GM21717 (cell line): Measurements from ENCODE around the gene SLCO4A1.
A peak's percentile ranks its signal among the peaks of the same experiment; 100 is the strongest.

Experiments
- ATAC-seq: cut with Tn5 transposase; IDR thresholded peaks from one replicate; pipeline ENCODE4 v1.9.1; 2021; ENCODE audit warnings: mild to moderate bottlenecking, moderate library complexity; ENCODE audit not compliant: unreplicated experiment

SLCO4A1 gene

DNA sequence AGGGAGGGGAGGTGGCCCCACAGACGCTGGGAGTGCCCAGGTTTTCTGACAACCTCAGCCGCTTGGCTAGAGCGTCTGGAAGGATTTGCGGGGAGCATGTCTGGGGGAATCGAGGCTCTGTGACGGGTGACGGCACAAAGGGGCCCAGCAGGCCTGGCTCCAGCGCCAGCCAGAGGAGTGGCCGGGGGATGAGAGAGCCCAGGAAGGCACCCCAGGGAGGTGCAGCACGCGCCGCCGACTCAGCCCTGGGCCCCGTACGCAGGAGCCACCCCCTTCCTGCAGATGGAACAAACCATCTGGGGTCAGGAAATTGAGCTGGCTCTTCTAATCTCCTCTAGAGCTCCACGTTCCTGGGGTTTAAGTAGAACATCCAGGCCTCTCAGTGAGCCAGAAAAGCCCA, 5.9 kb upstream of the SLCO4A1 start:
- ATAC-seq = no peak

DNA sequence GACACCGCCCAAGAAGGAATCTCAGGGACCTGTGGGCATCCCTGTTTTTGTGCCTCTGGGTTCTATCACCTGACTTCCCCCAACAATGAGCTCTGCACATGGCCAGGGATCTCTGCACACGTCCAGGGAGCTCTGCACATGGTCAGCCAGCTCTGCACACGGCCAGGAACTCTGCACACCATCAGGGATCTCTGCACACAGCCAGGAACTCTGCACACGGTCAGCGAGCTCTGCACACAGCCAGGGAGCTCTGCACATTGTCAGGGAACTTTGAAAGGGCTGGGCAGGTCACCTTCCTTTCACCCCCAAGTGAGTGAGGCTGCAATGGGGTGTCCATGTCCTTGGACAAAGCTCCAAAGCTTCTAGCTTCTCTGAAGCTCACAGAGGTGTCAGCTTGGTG, 5.2 kb upstream of the SLCO4A1 start:
- ATAC-seq = no peak

DNA sequence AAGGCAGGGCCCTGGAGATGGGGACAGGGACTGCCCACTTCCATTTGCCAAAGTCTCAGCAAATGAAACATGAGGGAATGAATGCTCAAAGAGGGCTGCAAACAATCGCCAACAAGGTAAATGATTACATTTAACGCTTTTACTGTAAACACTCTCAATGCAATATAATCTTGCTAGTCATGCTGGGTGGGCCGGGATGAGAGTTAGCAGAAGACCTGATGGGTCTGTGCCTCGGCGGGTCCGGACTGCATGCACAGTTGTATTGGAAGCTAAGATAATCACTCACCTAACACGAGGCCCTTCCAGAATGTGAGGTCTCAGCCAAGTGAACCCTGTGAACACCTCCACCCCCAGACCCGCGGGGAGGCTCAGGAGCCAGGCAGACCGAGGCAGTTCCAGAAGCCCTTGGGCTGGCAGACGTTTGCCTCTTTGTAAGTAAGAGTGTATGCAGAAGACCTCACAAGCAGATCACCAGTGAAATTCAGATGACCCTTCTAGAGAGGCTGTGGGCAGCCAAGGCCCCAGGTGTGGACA, 4.7 kb upstream of the SLCO4A1 start:
- no peak for ATAC-seq

DNA sequence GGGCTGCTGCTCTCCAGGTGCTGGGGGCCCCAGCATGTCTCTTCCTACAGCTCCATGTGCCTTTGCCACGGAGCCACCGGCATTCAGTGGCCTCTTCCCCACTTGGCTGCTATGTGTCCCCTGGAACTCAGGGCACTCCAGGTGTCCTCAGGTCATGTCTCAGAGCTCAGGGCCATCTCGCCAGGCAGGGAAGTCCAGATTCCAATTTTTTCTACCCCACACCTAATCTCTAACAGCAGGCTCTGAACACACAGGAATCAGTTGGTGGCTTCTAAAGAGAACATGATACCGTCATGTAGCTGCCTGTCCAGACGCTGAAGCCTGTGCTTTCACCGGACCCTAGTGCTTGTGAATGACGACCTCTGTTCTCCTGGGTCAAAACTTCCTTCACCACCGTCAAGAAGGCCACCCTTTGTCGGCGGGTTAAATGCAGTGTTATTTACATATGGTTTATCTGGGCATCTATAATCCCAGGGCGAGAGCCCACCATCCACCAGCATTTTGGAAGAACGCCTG, 4.2 kb upstream of the SLCO4A1 start:
- no peak for ATAC-seq

DNA sequence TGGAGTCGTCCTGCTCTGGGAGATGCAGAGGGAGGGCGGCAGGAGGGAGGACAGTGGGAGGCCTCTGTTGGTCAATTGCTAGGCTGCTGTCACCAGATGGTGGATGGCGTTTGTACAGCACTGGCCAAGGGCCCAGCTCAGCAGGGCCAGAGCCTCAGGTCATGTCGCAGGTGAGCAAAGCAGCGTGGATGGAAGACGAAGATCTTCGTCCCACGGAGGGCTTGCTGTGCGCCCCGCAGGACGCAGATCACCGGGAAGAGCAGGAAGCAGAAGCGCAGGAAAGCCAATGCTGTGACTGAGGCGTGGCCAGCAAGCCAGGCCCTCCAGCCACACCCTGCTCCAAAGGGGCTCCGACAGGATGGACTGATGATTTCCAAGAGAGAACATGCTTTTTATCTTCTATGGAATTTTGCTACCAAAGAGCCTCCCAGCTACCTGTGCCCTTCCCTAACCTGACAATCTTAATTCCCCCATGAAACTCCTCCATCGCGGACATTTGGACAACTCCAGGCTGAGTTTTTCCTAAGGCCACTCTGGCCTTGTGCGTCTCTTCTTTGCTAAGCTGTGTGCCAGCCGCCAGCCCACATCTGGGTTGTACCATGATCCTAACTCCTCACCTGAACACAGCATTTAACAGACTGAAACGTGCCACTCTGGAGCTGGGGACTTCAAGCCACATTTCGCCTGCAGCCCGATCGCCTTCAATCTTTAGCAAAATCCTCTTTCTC, 3.5 kb upstream of the SLCO4A1 start:
- ATAC-seq = no peak

DNA sequence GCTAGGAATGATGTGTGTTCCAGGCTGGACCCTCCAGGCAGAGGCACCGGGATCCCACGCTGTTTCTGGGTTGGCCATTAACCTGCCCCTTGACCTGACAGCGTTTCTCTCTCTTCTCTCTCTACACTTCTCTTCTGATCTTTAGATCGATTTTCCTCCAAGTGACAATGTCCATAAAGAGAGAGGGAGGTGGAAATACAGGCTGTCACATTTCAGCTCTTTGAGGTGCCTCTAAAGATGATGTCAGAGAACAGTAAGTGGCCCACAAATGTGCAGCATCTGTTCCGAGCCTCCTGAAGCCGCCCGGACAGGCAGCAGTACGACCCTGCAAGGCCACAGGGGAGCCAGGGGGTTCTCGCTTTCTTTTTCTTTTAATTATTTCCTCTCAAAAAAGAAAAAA, 2.5 kb upstream of the SLCO4A1 start:
- ATAC-seq = no peak

DNA sequence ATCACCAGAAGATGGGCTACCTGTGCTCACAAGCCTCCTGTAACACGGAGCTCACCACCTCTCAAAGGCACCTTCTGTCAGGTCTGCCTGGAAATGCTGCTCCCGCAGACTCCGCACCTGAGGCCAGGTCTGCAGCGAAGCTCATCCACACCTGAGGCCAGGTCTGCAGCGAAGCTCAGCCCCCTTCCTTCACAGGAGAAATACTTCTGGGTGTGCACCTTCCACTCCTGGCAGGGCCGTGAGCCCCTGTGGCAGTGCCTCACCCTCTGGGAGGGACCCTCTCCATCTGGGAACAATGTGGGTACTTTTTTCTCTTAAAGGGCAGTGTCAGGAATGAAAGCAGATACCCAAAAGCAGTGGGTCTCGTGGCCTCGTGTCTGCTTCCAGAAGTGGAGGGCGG, 1.4 kb upstream of the SLCO4A1 start:
- no peak for ATAC-seq

DNA sequence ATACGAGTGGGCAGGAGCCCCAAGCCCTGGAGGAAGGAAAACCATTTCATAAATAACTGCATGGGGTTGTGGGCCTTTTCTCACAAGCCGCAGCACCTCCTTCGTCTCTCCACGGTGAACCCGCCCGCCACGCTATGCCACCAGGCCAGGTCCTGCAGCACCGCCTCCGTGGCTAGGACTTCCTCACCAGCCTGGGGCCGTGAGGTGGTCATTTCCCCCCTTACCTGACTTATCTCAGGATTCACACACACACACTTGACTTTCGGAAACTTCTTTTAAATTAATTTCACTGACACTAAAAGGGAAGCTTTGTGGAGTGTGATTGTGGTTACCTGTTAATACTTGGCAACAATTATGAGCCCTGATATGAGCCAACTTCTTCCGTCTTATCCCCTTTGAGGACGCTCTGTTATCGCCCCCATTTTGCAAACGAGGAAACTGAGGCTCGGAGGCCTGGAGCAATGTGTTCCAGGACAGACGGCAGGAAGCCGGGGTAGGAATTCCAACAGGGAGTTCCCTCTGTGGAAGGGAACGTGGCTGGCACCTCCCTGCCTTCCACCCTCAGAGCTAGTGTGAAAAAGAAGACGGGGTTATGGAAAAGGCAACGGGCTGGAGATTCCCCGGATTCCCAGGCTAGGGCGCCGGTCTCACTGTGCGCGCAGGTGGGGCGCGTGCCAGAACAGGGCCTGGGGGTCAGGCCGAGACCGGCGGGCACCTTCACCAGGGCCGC, 817 bp upstream of the SLCO4A1 start:
- no peak for ATAC-seq

DNA sequence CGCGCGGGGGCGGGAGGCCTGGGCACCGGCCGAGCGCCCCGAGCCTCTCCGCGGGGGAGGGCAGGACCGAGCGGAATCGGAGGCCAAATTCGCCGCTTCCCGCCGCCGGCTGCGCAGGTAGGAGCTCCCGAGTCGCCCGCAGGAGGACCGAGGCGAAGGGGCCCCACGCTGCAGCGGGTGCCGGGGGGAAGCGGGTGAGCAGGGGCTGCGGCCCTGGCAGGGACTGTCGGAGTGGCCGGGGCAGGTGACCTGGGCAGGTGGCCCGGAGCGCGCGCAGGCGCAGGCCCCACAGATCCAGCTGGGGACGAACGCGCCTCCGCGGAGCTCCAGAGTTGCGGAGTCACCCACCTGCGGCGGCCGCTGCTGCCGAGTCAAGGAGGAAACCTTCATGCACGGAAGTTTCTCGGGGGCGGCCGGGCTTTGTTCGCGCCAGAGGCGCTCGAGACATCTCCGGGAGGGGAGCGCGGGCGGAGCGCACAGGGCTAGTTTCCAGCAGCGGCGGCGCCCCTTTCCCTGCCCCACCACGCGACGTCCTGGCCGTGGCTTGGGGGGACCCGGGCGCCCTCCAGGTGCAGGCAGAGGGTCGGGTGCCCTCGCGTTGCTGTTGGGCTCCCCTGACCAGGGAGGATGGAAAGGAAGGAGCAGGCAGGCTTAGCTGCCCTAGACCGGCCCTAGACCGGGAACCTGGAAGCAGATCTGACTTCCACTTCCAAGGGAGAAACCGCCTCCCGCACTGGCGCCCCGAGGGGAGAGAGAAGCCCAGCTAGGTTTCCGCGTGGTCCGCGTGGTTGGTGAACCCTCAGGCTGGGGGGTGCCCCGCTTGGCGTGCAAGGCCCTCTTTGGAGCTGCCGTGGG, 590 bp downstream of the SLCO4A1 start:
- peak; percentile 21 for ATAC-seq

DNA sequence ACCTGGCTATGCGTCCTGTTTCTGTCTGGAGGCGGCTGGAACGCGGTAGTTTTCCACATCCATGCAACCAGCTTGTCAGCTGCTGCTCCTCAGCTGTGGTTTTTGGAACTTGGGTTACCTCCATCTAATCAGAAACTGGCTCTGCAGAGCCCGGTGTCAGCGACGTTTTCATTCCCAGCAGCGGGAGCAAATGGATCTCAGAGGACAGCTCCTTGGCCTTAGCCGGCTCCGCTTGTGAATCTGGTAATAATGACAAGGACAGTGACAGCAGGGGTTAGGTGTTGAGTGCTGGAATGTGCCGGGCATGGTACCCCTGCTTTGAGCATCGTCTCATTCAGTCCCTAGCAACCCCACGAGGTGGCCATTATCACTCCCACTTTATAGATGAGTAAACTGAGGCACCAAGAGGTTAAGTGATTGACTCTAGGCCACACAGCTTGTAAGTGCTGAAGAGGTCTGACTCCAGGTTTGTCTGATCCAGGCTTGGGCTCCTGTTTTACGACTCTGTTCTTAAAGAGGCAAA, 1.3 kb downstream of the SLCO4A1 start:
- no peak for ATAC-seq

DNA sequence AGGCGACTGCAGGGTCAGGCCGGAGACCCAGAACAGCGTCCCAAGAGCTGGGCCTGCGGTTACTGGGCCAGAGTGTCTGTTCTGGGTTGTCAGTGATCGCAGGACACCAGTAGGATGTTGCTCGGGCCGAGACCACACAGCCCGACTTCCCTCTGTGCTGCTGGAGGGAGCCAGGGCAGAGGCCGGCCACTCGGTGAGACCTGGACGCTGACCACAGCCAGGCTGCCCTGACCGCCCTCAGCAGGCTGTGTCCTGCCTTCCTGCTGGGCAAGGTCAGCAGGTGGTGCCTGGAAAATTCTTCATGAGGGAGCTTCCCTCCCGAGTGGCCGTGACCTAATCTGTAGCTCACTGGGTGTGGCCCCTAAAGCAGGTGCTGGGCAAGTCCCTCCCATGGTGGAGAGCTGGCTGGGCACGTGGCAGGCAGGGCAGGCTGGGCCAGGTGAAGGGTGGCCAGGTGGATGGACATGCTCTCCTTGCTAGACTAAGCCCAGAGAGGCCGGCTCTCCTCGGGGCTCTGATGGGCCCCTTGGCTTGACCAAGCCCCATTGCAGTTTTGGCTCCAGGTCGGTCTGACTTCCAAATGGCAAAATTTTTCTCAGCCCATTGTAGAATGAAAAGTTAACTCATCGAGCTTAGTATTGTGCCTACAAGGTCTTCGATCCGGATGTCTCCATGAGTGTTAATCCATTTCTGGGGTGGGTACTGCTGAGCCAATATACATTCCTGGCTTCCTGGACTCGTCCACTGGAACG, 1.9 kb downstream of the SLCO4A1 start:
- no peak for ATAC-seq

DNA sequence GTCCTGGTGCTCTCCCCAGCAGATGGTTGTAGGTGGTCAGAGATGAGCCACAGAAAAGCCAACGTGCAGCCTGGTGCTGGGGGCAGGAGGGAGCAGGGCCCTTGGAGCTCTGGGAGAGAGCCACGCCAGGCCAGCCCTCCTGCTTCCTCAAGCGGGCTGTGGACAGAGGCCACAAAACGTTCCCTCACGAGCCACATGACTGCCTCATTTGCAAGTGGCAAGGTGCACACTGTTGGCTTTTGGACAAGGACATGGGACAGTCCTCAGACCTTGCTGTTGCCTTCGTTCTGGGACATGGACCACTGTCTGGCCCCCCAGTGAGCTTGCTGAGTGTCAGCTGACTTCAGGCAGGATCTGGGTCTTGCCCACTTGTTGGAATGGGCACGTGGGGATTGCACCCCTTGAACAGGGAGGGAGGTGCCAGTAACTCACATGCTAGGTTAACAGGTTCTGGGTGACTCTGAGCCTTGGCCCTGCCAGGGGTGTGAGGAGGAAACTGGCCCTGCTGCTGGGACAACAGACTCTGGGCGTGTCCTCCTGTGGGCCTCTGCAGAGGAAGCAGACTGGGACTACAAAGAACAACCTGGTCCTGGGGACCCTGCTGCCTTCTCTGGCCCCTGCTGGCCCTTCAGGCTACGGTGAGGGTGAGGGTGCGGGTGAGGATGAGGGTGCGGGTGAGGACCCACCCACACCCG, 2.6 kb downstream of the SLCO4A1 start:
- ATAC-seq = no peak

DNA sequence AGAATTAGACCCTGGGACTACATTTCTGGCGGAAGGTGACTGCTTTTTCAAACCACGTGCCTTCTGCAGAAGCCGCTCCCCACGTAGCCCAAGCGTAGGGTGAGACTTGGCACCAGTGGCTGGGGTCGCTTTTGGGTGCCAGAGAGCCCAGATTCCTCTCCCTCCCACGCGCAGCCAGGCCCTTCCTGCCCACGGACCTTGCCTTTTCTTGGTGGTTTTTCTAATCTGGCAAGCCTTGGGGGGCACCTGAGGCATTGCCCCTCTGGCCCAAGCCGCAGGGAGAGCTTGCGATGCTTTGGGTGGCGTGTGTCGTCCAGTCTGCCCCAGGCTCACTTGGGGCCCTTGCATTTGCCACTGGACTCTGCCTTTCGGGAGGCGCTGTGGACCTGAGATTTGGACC, 3.3 kb downstream of the SLCO4A1 start:
- ATAC-seq = no peak

DNA sequence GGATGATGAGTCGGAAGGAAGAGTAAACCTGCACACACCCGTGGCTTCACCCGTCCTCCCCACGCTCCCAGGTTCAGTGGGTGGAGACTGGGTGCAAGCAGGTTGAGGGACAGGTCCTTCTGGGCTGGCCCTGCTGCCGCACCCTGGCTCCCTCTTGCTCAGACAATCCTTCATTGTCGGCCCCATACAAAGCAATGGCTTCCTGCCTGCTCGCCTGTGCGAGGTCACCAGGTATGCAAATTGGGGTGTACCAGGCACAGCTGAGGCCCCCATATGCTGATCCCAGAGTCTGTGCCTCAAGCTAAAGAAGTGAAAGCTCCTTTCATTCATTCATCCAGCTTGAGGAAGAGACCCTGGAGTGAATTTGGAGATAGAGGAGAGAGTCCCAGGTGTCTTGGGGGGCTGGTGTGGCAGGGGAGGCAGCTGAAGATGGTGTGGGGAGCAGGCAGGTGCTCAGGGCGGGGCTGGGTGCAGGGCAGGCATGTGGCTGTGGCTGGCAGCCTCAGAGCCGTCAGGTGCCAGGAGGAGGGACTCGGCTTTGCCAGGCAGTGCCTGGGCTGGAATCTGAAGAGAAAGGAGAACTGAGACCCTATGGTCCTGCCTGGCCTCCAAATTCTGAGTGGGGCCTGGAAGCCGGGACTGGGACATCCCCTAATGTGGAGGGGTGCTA, 4.7 kb downstream of the SLCO4A1 start:
- no peak for ATAC-seq

DNA sequence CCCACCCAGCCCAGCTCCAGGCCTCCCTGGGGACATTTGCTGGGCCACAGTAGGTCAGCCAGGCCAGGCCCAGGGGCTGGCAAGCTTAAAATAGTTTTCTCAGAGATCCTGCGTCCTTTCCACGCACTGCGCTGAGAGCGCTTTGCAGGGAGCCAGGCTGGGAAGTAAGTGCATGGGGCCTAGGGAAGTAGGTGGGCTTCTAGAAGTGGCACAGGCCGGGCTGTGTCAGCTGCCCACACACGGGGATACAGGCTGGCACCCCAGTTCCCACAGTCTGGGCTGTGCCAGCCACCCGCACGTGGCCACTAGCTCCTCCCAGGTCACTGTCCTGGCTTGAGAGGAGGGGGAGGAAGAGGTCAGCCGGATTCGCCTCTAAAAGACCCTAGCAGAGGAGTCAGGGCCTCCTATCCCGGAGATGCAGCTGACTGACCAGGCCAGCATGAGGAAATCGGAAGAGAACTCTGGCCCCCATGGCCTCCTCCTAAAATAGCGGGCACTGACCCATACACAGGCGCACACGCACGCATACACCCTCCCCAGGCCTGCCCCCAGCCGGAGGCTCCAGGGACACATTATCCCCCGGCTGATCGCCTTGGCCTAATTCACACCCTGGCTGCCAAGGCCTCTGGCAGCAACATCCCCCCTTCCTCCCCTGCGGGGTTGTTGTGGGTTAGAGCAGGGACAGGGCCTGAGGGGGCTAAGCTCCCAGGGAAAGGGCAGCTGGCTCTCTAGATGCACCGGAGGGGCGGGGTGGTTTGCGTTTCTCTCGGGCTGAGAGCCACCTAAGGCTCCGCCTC, 5.4 kb downstream of the SLCO4A1 start:
- no peak for ATAC-seq

DNA sequence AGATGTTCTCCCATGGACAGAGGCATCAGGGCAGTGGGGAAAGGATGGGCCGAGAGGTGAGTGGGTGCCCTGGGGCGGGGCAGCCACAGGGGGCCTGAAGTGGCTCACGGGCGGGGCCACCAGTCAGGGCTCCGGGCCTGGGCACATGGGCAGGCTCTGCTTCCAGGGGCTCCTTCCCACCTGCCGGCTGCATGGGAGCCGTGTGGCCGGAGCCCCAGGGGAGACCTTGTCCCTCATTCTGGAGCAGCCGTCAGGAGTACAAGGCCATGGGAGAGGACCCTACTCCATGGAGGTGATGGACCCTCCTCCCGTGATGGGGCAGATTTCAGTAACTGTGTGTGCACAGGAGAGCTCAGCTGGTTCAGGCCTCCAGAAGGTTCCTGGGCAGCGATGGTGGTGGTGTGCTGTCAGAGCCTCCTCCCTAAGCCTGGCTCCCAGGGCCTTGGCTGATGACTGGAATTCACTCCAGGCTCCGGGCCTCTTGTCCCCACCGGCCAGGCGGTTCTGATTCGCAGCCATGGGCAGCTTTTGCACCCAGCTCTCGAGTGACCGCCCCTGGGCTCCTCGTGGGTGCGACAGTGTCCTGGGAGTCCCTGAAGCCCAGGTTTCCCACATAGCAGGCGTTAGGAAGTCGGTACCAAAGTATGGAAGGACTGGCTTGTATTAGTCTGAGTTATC, 6.2 kb downstream of the SLCO4A1 start:
- ATAC-seq = no peak

DNA sequence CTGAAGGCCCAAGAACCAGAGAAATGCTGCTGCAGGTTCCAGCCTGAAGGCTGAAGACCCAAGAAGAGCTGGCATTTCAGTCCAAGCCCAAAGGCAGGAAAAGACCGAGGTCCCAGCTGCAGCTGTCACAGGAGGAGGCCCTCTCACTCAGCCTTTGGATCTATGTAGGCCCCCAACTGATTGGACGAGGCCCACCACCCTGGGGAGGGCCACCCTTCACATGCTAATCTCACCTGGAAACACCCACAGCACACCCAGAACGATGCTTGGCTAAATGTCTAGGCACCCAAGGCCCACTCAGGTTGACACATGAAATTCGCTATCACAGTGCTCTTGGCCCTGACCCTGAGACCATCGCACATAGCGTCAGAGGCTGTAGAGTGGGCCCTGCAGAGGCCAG, 6.8 kb downstream of the SLCO4A1 start:
- ATAC-seq = no peak
